Left ventricle myocardium inferior (tissue), 1 donor: ENCODE measurements around the gene DCTD. TPM values are rescaled to one million over a fixed set of nuclear protein-coding genes. Genes with fewer than 3 reads are reported as not detected.
"Not testable (repeated sequence)": the region's sequence is repeated elsewhere in the genome, so short reads cannot be mapped to it uniquely, and the experiment has no call there.

Experiments
- DNase-seq: peaks from one replicate; pipeline ENCODE4 v3.0.0-alpha.2; 2020
- H3K27ac ChIP-seq: fragments of 200-600 bp; replicated peaks from 2 replicates; pipeline ENCODE4 v1.8.0; 2021
- H3K27me3 ChIP-seq: fragments of 200-600 bp; 2 replicates; pipeline ENCODE4 v1.8.0; 2021; ENCODE audit warnings: low read depth
- H3K36me3 ChIP-seq: fragments of 200-600 bp; 2 replicates; pipeline ENCODE4 v1.8.0; 2021
- H3K4me1 ChIP-seq: fragments of 200-600 bp; 2 replicates; pipeline ENCODE4 v1.8.0; 2021
- H3K4me3 ChIP-seq: fragments of 200-600 bp; 2 replicates; pipeline ENCODE4 v1.8.0; 2021; ENCODE audit warnings: mild to moderate bottlenecking, moderate library complexity
- H3K9me3 ChIP-seq: fragments of 200-600 bp; replicated peaks from 2 replicates; pipeline ENCODE4 v1.8.0; 2021
- intact Hi-C: fragments of 100-400 bp; cut with micrococcal nuclease; formaldehyde crosslinking; loops from one replicate; pipeline ENCODE4 v1.11.0; 2022
- total RNA-seq: library from RNA; stranded (reverse); fragmentation: NEBNext Ultra II Directional; extraction: Animal tissue kit (Norgen Biotek cat#: 25700); gene quantifications from one replicate; pipeline ENCODE4 v1.2.1, GENCODE V29; 2021
- TF ChIP-seq, protein P1 (sequence below): fragments of 200-600 bp; IDR thresholded peaks from 2 replicates; pipeline ENCODE4 v1.8.0; 2021; ENCODE audit warnings: antibody characterized with exemption, mild to moderate bottlenecking, borderline replicate concordance
- donor health status: DM: no; HTN: yes; CAD: no; lungs with severe emphysema.

The DCTD gene
- total RNA-seq, 1 donor from 2014 or later: 44.2 TPM

DNA sequence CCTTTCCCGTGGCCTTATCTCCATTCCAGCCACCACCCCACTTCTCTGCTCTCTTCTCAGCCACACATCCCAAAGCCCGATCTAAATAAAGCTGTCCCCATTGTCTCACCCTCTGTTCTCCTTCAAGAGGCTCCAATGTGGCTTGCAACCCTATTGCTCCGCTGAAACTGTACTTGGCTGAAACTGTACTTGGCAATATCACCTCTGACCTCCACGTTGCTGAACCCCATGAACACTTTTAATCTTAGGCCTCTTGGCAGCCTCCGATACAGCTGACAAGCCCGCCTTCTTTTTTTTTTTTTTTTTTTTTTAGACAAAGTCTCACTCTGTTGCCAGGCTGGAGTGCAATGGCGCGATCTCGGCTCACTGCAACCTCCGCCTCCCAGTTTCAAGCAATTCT is 12.1 kb downstream of the DCTD start:
- H3K4me3 ChIP-seq: no peak overlapping the region

DNA sequence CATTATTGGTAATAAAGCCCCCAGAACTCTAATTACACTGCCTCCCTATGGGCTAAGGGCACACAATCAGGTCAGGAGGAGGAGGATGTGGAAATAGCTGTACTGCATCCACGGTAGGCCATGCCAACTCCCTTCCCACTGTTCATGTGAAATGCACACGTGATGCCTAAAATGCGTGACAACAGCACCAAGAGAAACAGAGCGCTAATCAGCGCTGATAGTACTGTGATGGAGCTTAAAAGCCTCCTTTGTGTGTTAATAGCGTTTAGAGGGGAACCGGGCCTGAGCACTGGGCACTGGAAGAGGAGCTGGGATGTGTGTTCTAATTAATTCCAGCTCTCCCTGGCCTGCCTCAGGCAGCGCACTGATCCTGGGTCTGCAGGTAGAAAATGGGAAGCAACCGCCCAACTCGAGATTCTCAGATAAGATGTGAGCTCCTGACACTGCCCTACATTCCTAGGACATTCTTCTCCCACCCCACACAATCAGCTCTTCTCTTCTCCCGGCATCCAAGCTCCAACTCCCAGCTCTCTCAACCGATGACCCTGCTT is 12.9 kb downstream of the DCTD start:
- TF ChIP-seq, protein P1, sequence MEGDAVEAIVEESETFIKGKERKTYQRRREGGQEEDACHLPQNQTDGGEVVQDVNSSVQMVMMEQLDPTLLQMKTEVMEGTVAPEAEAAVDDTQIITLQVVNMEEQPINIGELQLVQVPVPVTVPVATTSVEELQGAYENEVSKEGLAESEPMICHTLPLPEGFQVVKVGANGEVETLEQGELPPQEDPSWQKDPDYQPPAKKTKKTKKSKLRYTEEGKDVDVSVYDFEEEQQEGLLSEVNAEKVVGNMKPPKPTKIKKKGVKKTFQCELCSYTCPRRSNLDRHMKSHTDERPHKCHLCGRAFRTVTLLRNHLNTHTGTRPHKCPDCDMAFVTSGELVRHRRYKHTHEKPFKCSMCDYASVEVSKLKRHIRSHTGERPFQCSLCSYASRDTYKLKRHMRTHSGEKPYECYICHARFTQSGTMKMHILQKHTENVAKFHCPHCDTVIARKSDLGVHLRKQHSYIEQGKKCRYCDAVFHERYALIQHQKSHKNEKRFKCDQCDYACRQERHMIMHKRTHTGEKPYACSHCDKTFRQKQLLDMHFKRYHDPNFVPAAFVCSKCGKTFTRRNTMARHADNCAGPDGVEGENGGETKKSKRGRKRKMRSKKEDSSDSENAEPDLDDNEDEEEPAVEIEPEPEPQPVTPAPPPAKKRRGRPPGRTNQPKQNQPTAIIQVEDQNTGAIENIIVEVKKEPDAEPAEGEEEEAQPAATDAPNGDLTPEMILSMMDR: no peak
- Histone ChIP-seq H3K9me3 (no peaks in the 10 kb centered on the region), H3K4me3 (no peak overlapping the region), H3K36me3 (peaks cover 72% of the 10 kb centered on the region), H3K27me3 (no peaks in the 10 kb centered on the region), H3K27ac (no peak overlapping the region), H3K4me1 (peaks cover 5% of the 10 kb centered on the region)
- DNase-seq: no peak
- intact Hi-C loops: no loop called here

More for the DNA sequence above, 12.1 kb downstream of the DCTD start:
- TF ChIP-seq, protein P1: no peak
- Histone ChIP-seq H3K27me3 (no peaks in the 10 kb centered on the region), H3K36me3 (peaks cover 69% of the 10 kb centered on the region), H3K4me1 (peaks cover 10% of the 10 kb centered on the region), H3K27ac (no peak overlapping the region), H3K9me3 (no peaks in the 10 kb centered on the region)
- no peak for DNase-seq
- intact Hi-C loops: no loop called here

DNA sequence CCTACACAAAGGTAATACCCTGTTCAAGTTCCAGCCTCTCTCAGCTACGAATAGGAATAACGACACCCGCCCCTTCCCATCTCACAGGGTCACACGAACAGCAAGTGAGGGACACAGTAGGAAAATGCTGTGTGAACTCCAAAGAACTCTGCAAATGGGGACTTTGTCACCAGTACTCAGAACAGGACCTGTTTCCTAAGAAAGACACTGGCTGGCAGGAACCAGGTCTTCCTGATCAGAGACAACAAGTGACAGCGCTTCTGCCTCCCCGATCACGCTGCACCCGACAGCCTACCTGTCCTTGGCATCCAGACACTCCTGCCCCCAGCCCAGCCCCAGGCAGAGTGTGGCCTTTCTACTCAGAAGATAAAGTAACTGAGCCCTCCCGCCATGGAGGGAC is 14.2 kb downstream of the DCTD start:
- Histone ChIP-seq H3K9me3 (no peaks in the 10 kb centered on the region), H3K4me3 (no peak overlapping the region), H3K36me3 (peaks cover 72% of the 10 kb centered on the region), H3K27me3 (no peaks in the 10 kb centered on the region), H3K4me1 (peaks cover 5% of the 10 kb centered on the region), H3K27ac (no peak overlapping the region)
- no peak for DNase-seq
- intact Hi-C loops: no loop called here
- TF ChIP-seq, protein P1: no peak

DNA sequence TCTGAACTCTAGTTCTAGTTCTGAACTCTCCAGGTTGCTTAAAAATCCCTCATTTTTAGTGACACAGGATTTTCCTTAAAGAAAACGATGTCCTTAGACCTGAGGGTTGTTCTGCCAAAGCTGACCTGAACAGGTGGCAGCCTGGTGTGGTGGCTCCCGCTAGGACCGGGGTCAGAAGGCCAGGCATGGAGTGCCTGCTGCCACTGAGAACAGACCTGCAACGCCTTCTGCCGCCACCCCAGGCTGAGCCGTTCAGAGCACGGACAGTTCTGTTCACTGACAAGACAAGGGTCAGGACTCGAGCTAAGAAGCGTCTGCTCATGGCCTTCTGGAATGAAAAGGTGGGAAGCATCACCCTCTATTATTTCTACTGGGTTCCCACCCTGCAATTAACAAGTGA is 15.8 kb downstream of the DCTD start:
- Histone ChIP-seq H3K36me3 (peaks cover 65% of the 10 kb centered on the region), H3K9me3 (no peaks in the 10 kb centered on the region), H3K27ac (no peak overlapping the region), H3K4me3 (no peak overlapping the region), H3K4me1 (peaks cover 5% of the 10 kb centered on the region), H3K27me3 (no peaks in the 10 kb centered on the region)
- intact Hi-C loops: no loop called here
- TF ChIP-seq, protein P1: no peak
- DNase-seq: no peak

DNA sequence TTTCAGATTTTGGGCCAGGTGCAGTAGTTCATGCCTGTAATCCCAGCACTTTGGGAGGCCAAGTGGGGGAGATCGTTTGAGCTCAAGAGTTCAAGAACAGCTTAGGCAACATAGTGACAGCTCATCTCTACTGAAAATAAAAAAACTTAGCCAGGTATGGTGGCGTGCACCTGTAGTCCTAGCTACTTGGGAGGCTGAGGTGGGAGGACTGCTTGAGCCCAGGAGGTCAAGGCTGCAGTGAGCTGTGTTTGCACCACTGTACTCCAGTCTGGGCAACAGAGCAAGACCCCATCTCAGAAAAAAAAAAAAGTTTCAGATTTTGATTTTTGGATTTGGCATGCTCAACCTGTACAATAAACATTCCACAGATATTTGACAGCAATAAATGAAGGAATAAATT is 17.2 kb downstream of the DCTD start:
- H3K9me3 ChIP-seq, H3K4me1 ChIP-seq, DNase-seq, H3K27ac ChIP-seq, intact Hi-C loops, H3K4me3 ChIP-seq, H3K27me3 ChIP-seq: not testable (repeated sequence)
- H3K36me3 ChIP-seq: peaks cover 68% of the 10 kb centered on the region

DNA sequence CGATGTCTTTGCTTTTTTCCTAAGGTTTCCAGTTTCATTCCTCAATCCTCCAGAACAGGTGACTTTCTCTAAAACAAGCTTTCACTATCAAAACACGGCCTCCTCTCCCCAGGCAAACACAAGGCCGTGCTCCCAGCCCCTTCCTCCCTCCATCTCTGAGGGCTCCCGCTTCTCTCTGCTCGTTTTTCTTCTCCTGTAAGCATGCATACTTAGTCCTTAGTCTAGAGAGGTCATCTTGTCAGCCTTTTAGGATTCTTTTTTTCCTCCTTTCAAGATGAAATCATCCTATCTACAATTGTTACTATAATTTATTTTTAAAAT is 18.7 kb downstream of the DCTD start:
- Histone ChIP-seq H3K27ac (no peak overlapping the region), H3K9me3 (no peaks in the 10 kb centered on the region), H3K27me3 (no peaks in the 10 kb centered on the region), H3K4me3 (no peak overlapping the region), H3K4me1 (no peaks in the 10 kb centered on the region), H3K36me3 (peaks cover 75% of the 10 kb centered on the region)
- TF ChIP-seq, protein P1: no peak
- DNase-seq: no peak
- intact Hi-C loops: no loop called here
